Measurements from ENCODE around the gene SP110. TPM values are rescaled to one million over a fixed set of nuclear protein-coding genes. Genes with fewer than 3 reads are reported as not detected.

The SP110 gene
- total RNA-seq, 1 donor from 2014 or later = 14.8 TPM

GRCh38 chr2:230174466-230174865 is 45.3 kb downstream of the SP110 start:
- no peaks in the 10 kb centered on the region for H3K36me3 ChIP-seq (ENCODE audit: control insufficient read depth, insufficient read depth, low read length)
- TF ChIP-seq, protein P1, sequence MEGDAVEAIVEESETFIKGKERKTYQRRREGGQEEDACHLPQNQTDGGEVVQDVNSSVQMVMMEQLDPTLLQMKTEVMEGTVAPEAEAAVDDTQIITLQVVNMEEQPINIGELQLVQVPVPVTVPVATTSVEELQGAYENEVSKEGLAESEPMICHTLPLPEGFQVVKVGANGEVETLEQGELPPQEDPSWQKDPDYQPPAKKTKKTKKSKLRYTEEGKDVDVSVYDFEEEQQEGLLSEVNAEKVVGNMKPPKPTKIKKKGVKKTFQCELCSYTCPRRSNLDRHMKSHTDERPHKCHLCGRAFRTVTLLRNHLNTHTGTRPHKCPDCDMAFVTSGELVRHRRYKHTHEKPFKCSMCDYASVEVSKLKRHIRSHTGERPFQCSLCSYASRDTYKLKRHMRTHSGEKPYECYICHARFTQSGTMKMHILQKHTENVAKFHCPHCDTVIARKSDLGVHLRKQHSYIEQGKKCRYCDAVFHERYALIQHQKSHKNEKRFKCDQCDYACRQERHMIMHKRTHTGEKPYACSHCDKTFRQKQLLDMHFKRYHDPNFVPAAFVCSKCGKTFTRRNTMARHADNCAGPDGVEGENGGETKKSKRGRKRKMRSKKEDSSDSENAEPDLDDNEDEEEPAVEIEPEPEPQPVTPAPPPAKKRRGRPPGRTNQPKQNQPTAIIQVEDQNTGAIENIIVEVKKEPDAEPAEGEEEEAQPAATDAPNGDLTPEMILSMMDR (IDR thresholded peaks at IDR 0.05; ENCODE audit: insufficient read depth, low read length, poor library complexity, severe bottlenecking) = no peak
- no peak overlapping the region for H3K4me3 ChIP-seq (ENCODE audit: low read depth, low read length)
- DNase-seq (ENCODE audit: low read depth) = no peak
- no peaks in the 10 kb centered on the region for H3K27me3 ChIP-seq (ENCODE audit: control insufficient read depth, insufficient read depth, low read length)

DNA sequence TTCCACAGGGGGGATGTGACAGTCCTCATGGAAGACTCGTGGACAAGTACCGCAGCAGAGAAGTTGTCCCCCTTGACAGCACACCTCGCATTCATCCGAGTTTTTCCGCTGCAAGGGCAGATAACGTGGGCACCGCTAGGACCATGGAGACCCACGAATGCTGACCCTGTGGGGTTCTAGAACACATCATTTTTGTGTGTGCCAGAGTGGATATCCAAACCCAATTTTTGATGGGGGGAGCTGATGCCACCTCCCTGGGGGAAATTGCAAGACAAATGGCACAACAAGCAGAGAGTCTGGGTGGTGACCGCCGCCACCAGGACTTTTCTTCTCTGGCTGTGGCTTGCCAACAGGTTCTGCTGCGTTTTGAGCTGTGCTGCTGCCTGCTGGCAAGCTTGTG is 46.9 kb downstream of the SP110 start:
- H3K36me3 ChIP-seq (ENCODE audit: control insufficient read depth, insufficient read depth, low read length) = no peaks in the 10 kb centered on the region
- no peaks in the 10 kb centered on the region for H3K27me3 ChIP-seq (ENCODE audit: control insufficient read depth, insufficient read depth, low read length)
- no peak for DNase-seq (ENCODE audit: low read depth)
- TF ChIP-seq, protein P1 (IDR thresholded peaks at IDR 0.05; ENCODE audit: insufficient read depth, low read length, poor library complexity, severe bottlenecking) = no peak
- no peak overlapping the region for H3K4me3 ChIP-seq (ENCODE audit: low read depth, low read length)

- Histone ChIP-seq H3K27me3 (ENCODE audit: control insufficient read depth, insufficient read depth, low read length) (no peaks in the 10 kb centered on the region), H3K36me3 (ENCODE audit: control insufficient read depth, insufficient read depth, low read length) (no peaks in the 10 kb centered on the region), H3K4me3 (ENCODE audit: low read depth, low read length) (no peak overlapping the region)
- no peak for DNase-seq (ENCODE audit: low read depth)
- TF ChIP-seq, protein P1 (IDR thresholded peaks at IDR 0.05; ENCODE audit: insufficient read depth, low read length, poor library complexity, severe bottlenecking) = no peak
Measured at GRCh38 chr2:230172156-230172555, 47.6 kb downstream of the SP110 start.

DNA sequence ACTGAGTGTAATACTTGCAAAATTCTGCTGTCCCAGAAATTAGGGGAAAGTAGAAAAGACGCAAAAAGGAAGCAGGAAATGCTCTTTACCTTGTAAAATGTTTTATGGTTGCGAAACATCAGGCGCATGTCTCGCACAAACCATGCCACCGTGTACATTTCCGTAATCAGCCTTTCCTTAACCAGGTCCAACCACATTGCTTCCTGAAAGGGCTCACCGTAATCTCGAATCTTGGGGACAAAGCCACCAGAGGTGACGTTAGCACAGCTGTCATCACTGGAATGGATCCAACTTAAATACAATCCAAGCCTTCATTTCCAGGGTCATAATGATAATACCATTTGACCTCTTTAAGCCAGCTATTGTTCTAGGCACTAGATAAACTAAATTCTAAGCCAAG is 49.3 kb downstream of the SP110 start:
- DNase-seq (ENCODE audit: low read depth) = no peak
- TF ChIP-seq, protein P1 (IDR thresholded peaks at IDR 0.05; ENCODE audit: insufficient read depth, low read length, poor library complexity, severe bottlenecking) = no peak
- no peaks in the 10 kb centered on the region for H3K36me3 ChIP-seq (ENCODE audit: control insufficient read depth, insufficient read depth, low read length)
- no peaks in the 10 kb centered on the region for H3K27me3 ChIP-seq (ENCODE audit: control insufficient read depth, insufficient read depth, low read length)
- H3K4me3 ChIP-seq (ENCODE audit: low read depth, low read length) = no peak overlapping the region

DNA sequence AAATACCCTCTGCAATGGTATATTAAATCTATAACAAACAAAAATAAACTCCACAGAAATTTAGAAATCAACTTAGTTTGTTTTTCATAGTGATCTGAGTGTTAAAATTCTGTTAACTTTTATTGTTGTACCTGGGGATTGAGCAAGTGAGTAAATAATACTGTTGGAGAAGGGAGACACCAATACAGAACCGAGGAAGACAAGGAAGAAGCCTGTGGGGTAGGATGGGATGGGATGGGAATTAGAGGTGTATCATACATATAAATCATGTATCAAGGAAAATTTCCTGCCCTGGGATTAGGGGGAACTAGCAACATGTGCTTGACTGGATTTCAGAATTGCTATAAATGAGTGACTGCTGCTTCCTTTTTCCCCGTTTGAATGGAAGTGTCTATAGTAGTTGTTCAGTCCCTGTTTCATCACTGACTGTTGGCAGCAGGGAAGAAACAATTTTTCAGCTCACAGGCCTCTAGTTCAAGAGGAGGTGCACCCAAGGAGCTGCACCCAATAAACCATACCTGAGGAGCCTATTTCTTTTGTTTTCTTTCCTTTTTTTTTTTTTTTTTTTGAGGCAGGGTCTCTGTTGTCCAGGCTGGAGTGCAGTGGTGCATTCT is 53.1 kb downstream of the SP110 start:
- TF ChIP-seq, protein P1 (IDR thresholded peaks at IDR 0.05; ENCODE audit: insufficient read depth, low read length, poor library complexity, severe bottlenecking) = no peak
- no peaks in the 10 kb centered on the region for H3K36me3 ChIP-seq (ENCODE audit: control insufficient read depth, insufficient read depth, low read length)
- H3K4me3 ChIP-seq (ENCODE audit: low read depth, low read length) = no peak overlapping the region
- no peaks in the 10 kb centered on the region for H3K27me3 ChIP-seq (ENCODE audit: control insufficient read depth, insufficient read depth, low read length)
- no peak for DNase-seq (ENCODE audit: low read depth)

GRCh38 chr2:230164139-230164538 is 55.6 kb downstream of the SP110 start:
- TF ChIP-seq, protein P1 (IDR thresholded peaks at IDR 0.05; ENCODE audit: insufficient read depth, low read length, poor library complexity, severe bottlenecking) = no peak
- no peak overlapping the region for H3K4me3 ChIP-seq (ENCODE audit: low read depth, low read length)
- H3K36me3 ChIP-seq (ENCODE audit: control insufficient read depth, insufficient read depth, low read length) = no peaks in the 10 kb centered on the region
- no peaks in the 10 kb centered on the region for H3K27me3 ChIP-seq (ENCODE audit: control insufficient read depth, insufficient read depth, low read length)
- DNase-seq (ENCODE audit: low read depth) = no peak

All from kidney epithelial cell (primary cell).